Measurements from ENCODE around the gene STAT4. TPM values are rescaled to one million over a fixed set of nuclear protein-coding genes. Genes with fewer than 3 reads are reported as not detected.

Gene STAT4
- polyA plus RNA-seq, 1 of the 3 experiments (the other 2 are of a cell fraction) = 0.12 TPM

DNA sequence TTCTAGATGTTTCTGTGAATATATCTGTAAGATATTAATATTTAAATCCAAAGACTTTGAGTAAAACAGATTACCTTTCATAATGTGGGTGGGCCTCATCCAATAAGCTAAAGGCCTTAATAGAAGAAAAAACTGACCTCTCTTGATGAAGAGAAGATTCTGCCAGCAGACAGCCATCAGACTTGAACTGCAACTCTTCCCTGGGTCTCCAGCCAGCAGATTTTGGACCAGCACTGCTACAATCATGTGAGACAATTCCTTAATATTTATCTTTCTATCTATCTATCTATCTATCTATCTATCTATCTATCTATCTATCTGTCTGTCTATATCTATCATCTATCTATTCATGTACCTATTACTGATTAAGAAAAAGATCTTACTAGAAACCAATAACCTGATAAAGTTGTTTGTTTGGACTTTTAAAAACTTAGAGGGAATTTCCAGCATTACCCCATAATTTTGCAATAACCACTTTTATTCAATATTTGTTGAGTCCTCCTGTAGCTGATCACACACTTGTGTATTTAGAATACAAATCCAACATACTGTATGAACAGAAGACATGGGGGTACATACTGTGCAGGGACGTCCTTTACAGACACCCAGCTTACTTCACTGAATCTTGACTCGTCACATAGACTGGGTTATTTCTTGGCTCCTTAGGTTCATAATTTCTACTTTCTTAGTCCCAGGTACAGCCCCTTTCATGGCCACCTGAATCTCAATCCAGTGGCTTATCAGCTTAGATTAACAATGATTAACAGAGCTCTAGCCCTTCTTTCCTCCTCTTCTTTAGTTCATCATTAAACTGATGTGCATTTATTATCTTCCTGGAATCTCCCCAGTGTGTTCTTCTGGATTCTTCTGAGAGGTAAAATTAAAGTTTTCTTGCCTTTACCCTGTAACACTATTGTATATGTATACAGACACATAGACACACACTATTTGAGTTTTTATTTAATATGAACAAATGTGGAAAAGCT, 27.2 kb upstream of the STAT4 start (continued):
- TF ChIP-seq, protein P1, sequence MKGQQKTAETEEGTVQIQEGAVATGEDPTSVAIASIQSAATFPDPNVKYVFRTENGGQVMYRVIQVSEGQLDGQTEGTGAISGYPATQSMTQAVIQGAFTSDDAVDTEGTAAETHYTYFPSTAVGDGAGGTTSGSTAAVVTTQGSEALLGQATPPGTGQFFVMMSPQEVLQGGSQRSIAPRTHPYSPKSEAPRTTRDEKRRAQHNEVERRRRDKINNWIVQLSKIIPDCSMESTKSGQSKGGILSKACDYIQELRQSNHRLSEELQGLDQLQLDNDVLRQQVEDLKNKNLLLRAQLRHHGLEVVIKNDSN (IDR thresholded peaks at IDR 0.05; ENCODE audit: borderline replicate concordance, low read depth) = no peak
- TF ChIP-seq POLR2AphosphoS5 (IDR thresholded peaks at IDR 0.05; ENCODE audit: low read depth, low read length) (no peak), MEF2A (IDR thresholded peaks at IDR 0.05; ENCODE audit: borderline replicate concordance, low read depth) (no peak), TEAD4 (IDR thresholded peaks at IDR 0.05; ENCODE audit: borderline replicate concordance, insufficient read depth) (no peak), SIN3A (IDR thresholded peaks at IDR 0.05; ENCODE audit: borderline replicate concordance, low read depth, low read length) (no peak), CHD2 (IDR thresholded peaks at IDR 0.05; ENCODE audit: low read length, partially characterized antibody) (no peak), GABPA (IDR thresholded peaks at IDR 0.05; ENCODE audit: low read depth) (no peak), EZH2phosphoT487 (IDR thresholded peaks at IDR 0.05; ENCODE audit: borderline replicate concordance, low read depth) (no peak), NRF1 (IDR thresholded peaks at IDR 0.05; ENCODE audit: low read depth, low read length) (no peak), FOXJ3 (CRISPR knock-in tag; IDR thresholded peaks at IDR 0.05) (no peak), MXI1 (IDR thresholded peaks at IDR 0.05; ENCODE audit: low read depth, low read length) (no peak), TAF1 (IDR thresholded peaks at IDR 0.05; ENCODE audit: borderline replicate concordance, low read depth, low read length) (no peak)
- TF ChIP-seq, protein P2, sequence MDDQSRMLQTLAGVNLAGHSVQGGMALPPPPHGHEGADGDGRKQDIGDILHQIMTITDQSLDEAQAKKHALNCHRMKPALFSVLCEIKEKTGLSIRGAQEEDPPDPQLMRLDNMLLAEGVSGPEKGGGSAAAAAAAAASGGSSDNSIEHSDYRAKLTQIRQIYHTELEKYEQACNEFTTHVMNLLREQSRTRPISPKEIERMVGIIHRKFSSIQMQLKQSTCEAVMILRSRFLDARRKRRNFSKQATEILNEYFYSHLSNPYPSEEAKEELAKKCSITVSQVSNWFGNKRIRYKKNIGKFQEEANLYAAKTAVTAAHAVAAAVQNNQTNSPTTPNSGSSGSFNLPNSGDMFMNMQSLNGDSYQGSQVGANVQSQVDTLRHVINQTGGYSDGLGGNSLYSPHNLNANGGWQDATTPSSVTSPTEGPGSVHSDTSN (IDR thresholded peaks at IDR 0.05) = no peak
- TF ChIP-seq, protein P3, sequence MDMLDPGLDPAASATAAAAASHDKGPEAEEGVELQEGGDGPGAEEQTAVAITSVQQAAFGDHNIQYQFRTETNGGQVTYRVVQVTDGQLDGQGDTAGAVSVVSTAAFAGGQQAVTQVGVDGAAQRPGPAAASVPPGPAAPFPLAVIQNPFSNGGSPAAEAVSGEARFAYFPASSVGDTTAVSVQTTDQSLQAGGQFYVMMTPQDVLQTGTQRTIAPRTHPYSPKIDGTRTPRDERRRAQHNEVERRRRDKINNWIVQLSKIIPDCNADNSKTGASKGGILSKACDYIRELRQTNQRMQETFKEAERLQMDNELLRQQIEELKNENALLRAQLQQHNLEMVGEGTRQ (IDR thresholded peaks at IDR 0.05; ENCODE audit: borderline replicate concordance, low read depth, low read length) = no peak

DNA sequence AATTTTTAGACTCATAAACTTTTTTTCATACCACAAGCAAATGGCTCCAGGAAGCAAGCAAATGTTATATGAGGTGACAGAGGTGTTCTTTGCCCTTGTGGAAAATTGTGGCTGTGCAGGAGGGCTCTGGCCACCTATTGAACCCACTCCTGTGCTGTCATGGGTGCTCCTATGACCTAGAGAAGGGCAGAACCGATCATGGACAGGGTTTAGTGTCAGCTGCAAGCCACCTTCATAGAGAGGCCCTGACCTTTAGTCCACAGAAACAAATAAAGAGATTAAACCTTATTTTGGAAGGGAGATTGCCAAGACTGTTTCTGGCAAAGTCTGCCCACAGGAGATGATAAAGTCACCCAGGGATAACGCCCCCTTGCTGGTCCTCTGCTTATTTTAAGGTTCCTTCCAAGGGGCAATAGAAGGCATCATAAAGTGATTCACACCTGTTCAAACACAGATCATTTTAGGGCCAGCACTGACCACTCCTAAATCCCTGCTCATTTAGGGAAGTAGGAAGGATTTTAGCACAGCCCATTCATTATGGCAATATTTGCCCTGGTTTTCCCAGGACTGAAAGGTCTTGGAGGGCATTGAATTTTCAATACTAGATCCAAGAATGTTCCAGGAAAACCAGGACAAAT, 26.1 kb upstream of the STAT4 start:
- H3K9me3 ChIP-seq = no peaks in the 10 kb centered on the region
- peaks cover 2 to 11% of the 10 kb centered on the region in 2 experiments for H3K4me1 ChIP-seq (ENCODE audit: control insufficient read depth in 1 of 2, insufficient read depth in 2 of 2, low read depth in 1 of 2, low read length in 1 of 2)
- DNase-seq = no peak
- H2AFZ ChIP-seq (ENCODE audit: low read depth) = no peak overlapping the region
- POLR2A ChIA-PET = no interaction called here
- CTCF ChIA-PET = interaction anchor here (2.1 to 2.2 kb wide), 2 partner anchors 12 kb away, joined by 9 to 14 read pairs; no protein-coding TSS in a partner anchor
- no peak overlapping the region for H3K4me3 ChIP-seq (ENCODE audit: low read depth in 2 of 2, low read length in 1 of 2)
- H3K27ac ChIP-seq (ENCODE audit: low read depth in 2 of 2, low read length in 1 of 2) = no peak overlapping the region
- no peaks in the 10 kb centered on the region for H4K20me1 ChIP-seq (ENCODE audit: insufficient read depth)
- no peaks in the 10 kb centered on the region for H3K27me3 ChIP-seq (ENCODE audit: insufficient read depth)
- no peaks in the 10 kb centered on the region for H3K36me3 ChIP-seq (replicated peaks in 1 of 2; ENCODE audit: control insufficient read depth in 1 of 2, insufficient read depth in 2 of 2, low read length in 1 of 2)
- no peak for TF ChIP-seq ELF1 (IDR thresholded peaks at IDR 0.05)
- TF ChIP-seq, protein P4, sequence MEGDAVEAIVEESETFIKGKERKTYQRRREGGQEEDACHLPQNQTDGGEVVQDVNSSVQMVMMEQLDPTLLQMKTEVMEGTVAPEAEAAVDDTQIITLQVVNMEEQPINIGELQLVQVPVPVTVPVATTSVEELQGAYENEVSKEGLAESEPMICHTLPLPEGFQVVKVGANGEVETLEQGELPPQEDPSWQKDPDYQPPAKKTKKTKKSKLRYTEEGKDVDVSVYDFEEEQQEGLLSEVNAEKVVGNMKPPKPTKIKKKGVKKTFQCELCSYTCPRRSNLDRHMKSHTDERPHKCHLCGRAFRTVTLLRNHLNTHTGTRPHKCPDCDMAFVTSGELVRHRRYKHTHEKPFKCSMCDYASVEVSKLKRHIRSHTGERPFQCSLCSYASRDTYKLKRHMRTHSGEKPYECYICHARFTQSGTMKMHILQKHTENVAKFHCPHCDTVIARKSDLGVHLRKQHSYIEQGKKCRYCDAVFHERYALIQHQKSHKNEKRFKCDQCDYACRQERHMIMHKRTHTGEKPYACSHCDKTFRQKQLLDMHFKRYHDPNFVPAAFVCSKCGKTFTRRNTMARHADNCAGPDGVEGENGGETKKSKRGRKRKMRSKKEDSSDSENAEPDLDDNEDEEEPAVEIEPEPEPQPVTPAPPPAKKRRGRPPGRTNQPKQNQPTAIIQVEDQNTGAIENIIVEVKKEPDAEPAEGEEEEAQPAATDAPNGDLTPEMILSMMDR (IDR thresholded peaks at IDR 0.05) = no peak
- no peaks in the 10 kb centered on the region for H3K79me2 ChIP-seq (ENCODE audit: insufficient read depth)
- H3K9ac ChIP-seq = no peak overlapping the region
- peaks cover 17% of the 10 kb centered on the region for H3F3A ChIP-seq (replicated peaks; ENCODE audit: insufficient read depth)
- no peaks in the 10 kb centered on the region for H3K9me2 ChIP-seq
- no peak overlapping the region for H3K4me2 ChIP-seq
- WGBS (ENCODE audit: low lambda C conversion rate) = 38% methylated on average over 2 of the region's 2 CpGs
